Psoas muscle (tissue), 8 donors: Measurements from ENCODE around the gene TANK. TPM values are rescaled to one million over a fixed set of nuclear protein-coding genes. Genes with fewer than 3 reads are reported as not detected.

Experiments used
- ATAC-seq, 4 donors: fragments of 200-7000 bp; cut with Tn5 transposase; one replicate each; pipeline ENCODE4 v1.9.1; 2020; ENCODE audit warnings: moderate library complexity in 3 of 4, mild to moderate bottlenecking in 2 of 4
- DNase-seq, 2 donors: peaks; one replicate each; pipeline ENCODE4 v3.0.0-alpha.2; 2020
- H3K27ac ChIP-seq: fragments of 200-600 bp; one replicate; pipeline ENCODE4 v1.8.0; 2022
- H3K27me3 ChIP-seq, 3 donors: fragments of 200-600 bp in 1 of 3; one replicate each; pipeline versions ENCODE4 v1.6.1 to v1.8.0; 2013 to 2022; ENCODE audit warnings: low read length in 2 of 3, mild to moderate bottlenecking in 2 of 3, moderate library complexity in 1 of 3; ENCODE audit not compliant: insufficient read depth in 3 of 3
- H3K36me3 ChIP-seq, 2 donors: fragments of 200-600 bp in 1 of 2; one replicate each; pipeline versions ENCODE4 v1.6.1 to v1.8.0; 2013 to 2022; ENCODE audit warnings: low read depth in 1 of 2, mild to moderate bottlenecking in 1 of 2, moderate library complexity in 1 of 2; ENCODE audit not compliant: insufficient read depth in 1 of 2
- H3K4me1 ChIP-seq: fragments of 200-600 bp; one replicate; pipeline ENCODE4 v1.8.0; 2022
- H3K4me3 ChIP-seq: fragments of 200-600 bp; one replicate; pipeline ENCODE4 v1.8.0; 2022; ENCODE audit warnings: mild to moderate bottlenecking
- H3K9me3 ChIP-seq: fragments of 200-600 bp; one replicate; pipeline ENCODE4 v1.8.0; 2022
- CTCF ChIP-seq: fragments of 200-600 bp; IDR thresholded peaks from one replicate; pipeline ENCODE4 v1.8.0; 2022; ENCODE audit warnings: antibody characterized with exemption
- WGBS, 3 donors: extraction: QIAGEN DNeasy Blood & Tissue Kit; methylation state at CpG; one replicate each; pipeline versions ENCODE4 v1.1.6 to v1.1.7; 2013; 5-methylcytosine and 5-hydroxymethylcytosine counted together
- intact Hi-C, 2 donors: fragments of 100-400 bp; cut with DNase I; formaldehyde crosslinking; loops; one replicate each; pipeline versions ENCODE4 v1.11.0 to v1.14.2; 2022
- polyA plus RNA-seq, 3 donors: library from polyadenylated mRNA; stranded (reverse); fragments of 200-250 nt; gene quantifications; one replicate each; pipeline ENCODE4 v1.2.3, GENCODE V29; 2013
- total RNA-seq, 4 donors: library from RNA; stranded (reverse); fragmentation: NEBNext Ultra II Directional in 2 of 4; extraction: Animal tissue kit (Norgen Biotek cat#: 25700) in 2 of 4; gene quantifications; one replicate each; pipeline versions ENCODE4 v1.2.1 to v1.2.4, GENCODE V29; 2021 to 2023
- donor health status: healthy with polysubstance abuse.
- donor health status: DM: no; HTN: no; CAD: no; lungs with moderate emphysema.
- donor health status: Bipolar disorder and iron deficiency.
- donor health status: healthy.
- donor health status: DM: yes; HTN: yes; CAD: no.
- donor health status: DM: no; HTN: no; CAD: no.
- donor health status: DM: no; HTN: no; CAD: no.
- donor health status: DM: yes; HTN: yes; CAD: no.

The TANK gene
- total and polyA plus RNA-seq, 7 donors: 39.6 to 75.7 (median 57.2) TPM

DNA sequence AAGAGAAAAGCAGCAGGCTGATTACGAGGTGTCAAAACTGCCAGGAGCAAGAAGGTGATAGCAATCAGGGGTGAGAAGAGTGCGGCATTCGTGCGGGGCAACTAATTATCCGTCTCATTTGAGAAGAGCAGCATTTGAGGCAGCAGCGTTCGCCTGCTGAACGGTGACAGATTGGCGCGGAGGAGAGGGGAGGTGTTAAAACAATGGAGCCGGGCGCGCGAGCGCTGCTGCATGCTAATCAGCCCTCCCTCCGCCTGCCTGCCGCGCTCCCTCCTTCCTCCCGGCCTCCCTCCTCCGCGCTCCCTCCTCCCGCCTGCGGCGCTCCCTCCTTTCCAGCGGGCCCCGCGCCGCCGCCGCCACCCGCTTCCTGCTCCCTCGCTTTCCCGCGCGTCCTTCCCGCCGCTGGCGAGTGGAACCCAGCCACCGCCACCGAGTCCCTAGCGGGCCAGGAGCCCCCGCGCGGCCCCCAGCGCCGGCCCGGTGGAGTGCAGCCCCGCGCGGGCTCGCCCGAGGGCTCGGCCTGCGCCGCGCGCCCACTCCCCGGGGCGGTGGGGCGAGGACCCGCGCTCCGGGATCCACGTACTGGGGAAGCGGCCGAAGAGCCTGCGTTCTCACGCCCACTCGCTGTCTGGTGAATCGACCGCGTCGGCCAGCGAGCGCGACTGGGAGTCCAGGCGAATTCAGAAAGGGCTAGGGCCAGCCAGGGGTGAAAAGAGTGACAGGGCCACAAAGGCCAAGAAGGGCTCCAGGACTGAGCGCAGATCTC lies 78.5 kb downstream of the TANK start:
- H3K27me3 ChIP-seq: no peaks in the 10 kb centered on the region
- H3K4me3 ChIP-seq: peak overlapping the region; percentile 73
- DNase-seq: peak; percentile 55 to 75
- 4 to 5% (median 4%) methylated on average over 66 to 78 of the region's 78 CpGs for WGBS, 3 donors
- intact Hi-C loops: no loop called here
- H3K4me1 ChIP-seq: no peaks in the 10 kb centered on the region
- no peak overlapping the region for H3K27ac ChIP-seq
- H3K9me3 ChIP-seq: no peaks in the 10 kb centered on the region
- H3K36me3 ChIP-seq: peaks cover 0 to 16% of the 10 kb centered on the region in 2 donors
- TF ChIP-seq CTCF: no peak
- ATAC-seq: peak; percentile 52 to 79 (median 68)

GRCh38 chr2:161239326-161240109 lies 79.3 kb downstream of the TANK start:
- H3K9me3 ChIP-seq: no peaks in the 10 kb centered on the region
- H3K36me3 ChIP-seq: peaks cover 0 to 16% of the 10 kb centered on the region in 2 donors
- DNase-seq (peak in 1 of 2 donors; percentile 48), ATAC-seq (peak in 1 of 4 donors; percentile 16)
- no peak for TF ChIP-seq CTCF
- WGBS, 3 donors: 86 to 93% (median 88%) methylated on average over 47 of the region's 47 CpGs
- no peaks in the 10 kb centered on the region for H3K27me3 ChIP-seq
- H3K27ac ChIP-seq: no peak overlapping the region
- H3K4me1 ChIP-seq: no peaks in the 10 kb centered on the region
- intact Hi-C loops: no loop called here
- peak overlapping the region; percentile 73 for H3K4me3 ChIP-seq

DNA sequence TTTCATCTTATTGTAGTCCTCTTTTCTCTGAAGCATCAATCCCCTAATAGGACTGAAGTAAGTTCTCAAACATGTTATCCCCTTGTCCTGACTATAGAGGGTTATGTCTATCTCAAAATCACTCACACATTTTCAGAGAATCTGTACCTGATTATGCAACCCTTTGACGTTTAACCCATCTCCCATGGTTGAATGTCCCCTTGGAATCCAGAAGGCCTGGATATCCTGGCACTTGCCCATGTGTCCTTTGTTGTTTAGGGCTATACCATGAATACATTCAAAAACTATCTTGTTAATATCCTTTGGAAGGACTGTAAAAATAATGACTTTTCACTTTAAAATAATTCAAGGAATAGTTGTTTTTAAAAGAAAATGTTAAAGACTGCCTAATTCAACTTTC lies 81.7 kb downstream of the TANK start:
- TF ChIP-seq CTCF: no peak
- ATAC-seq: no peak
- no peaks in the 10 kb centered on the region for H3K27me3 ChIP-seq
- intact Hi-C loops: no loop called here
- no peaks in the 10 kb centered on the region for H3K4me1 ChIP-seq
- no peak overlapping the region for H3K27ac ChIP-seq
- WGBS, 3 donors: 33 to 47% (median 47%) methylated on average over 1 of the region's 1 CpG
- H3K36me3 ChIP-seq: no peaks in the 10 kb centered on the region
- H3K4me3 ChIP-seq: no peak overlapping the region
- no peak for DNase-seq
- H3K9me3 ChIP-seq: no peaks in the 10 kb centered on the region

- intact Hi-C loops: no loop called here
- ATAC-seq (no peak), DNase-seq (no peak)
- H3K36me3 ChIP-seq: no peaks in the 10 kb centered on the region
- H3K27ac ChIP-seq: no peak overlapping the region
- 69 to 73% (median 70%) methylated on average over 3 of the region's 3 CpGs for WGBS, 3 donors
- TF ChIP-seq CTCF: no peak
- no peak overlapping the region for H3K4me3 ChIP-seq
- peaks cover 0 to 4% (median 0%) of the 10 kb centered on the region in 3 donors for H3K27me3 ChIP-seq
- H3K4me1 ChIP-seq: no peaks in the 10 kb centered on the region
- H3K9me3 ChIP-seq: no peaks in the 10 kb centered on the region
Observed at GRCh38 chr2:161243312-161243711, 83.1 kb downstream of the TANK start.
